Measurements from ENCODE around the gene OSR1. TPM values are rescaled to one million over a fixed set of nuclear protein-coding genes. Genes with fewer than 3 reads are reported as not detected.

The OSR1 gene
- total and polyA plus RNA-seq, 9 of the 15 experiments (the other 6 are each of a cell fraction or from before 2014, with no cell fraction given), result not detected

- TF ChIP-seq CHD7 (IDR thresholded peaks at IDR 0.05; ENCODE audit: low read depth, low read length) (no peak), PHB2 (IDR thresholded peaks at IDR 0.05; ENCODE audit: low read depth) (no peak), SRSF1 (IDR thresholded peaks at IDR 0.05; ENCODE audit: low read depth, low read length) (0 out of 2 replicates have a peak, but pooled peaks have one; percentile 66), SMC3 (conservative IDR thresholded peaks at IDR 0.05; ENCODE audit: insufficient read depth, low read depth, low read length) (no peak), ZZZ3 (IDR thresholded peaks at IDR 0.05) (no peak), CREM (IDR thresholded peaks at IDR 0.05; ENCODE audit: low read depth) (peak; percentile 100), EGR1 (conservative IDR thresholded peaks at IDR 0.05) (peak; percentile 78), ATF1 (CRISPR knock-in tag; IDR thresholded peaks at IDR 0.05) (peak; percentile 89), ATF1 (tag; IDR thresholded peaks at IDR 0.05) (peak; percentile 100)
Observed at GRCh38 chr2:19347619-19348562, 10.5 kb downstream of the OSR1 start (continued).
